HG03565 (cell line): ENCODE results near the gene ZC3H18.

Source experiments
- ATAC-seq: cut with Tn5 transposase; IDR thresholded peaks from one replicate; pipeline ENCODE4 v1.9.1; 2021; ENCODE audit warnings: mild to moderate bottlenecking, moderate library complexity; ENCODE audit not compliant: unreplicated experiment

Gene ZC3H18

DNA sequence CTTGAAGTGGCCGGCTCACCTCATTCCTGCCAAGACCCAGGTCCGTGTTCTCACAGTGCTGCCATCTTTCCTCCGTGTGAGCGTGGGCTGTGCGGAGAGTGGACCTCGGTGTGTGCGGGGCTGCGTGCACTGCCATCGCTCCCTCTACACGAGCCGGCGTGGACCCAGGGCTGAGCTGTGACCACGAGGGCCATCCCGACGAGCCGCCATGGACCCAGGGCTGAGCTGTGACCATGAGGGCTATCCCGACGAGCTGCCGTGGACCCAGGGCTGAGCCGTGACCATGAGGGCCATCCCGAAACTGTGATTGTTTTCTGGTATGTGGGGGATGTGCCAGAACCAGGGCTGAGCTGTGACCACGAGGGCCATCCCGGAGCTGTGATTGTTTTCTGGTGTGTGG, 101.6 kb downstream of the ZC3H18 start:
- ATAC-seq: no peak

- no peak for ATAC-seq
Measured at GRCh38 chr16:88672776-88673175, 102.6 kb downstream of the ZC3H18 start.

GRCh38 chr16:88673716-88674379, 103.6 kb downstream of the ZC3H18 start:
- ATAC-seq: no peak

DNA sequence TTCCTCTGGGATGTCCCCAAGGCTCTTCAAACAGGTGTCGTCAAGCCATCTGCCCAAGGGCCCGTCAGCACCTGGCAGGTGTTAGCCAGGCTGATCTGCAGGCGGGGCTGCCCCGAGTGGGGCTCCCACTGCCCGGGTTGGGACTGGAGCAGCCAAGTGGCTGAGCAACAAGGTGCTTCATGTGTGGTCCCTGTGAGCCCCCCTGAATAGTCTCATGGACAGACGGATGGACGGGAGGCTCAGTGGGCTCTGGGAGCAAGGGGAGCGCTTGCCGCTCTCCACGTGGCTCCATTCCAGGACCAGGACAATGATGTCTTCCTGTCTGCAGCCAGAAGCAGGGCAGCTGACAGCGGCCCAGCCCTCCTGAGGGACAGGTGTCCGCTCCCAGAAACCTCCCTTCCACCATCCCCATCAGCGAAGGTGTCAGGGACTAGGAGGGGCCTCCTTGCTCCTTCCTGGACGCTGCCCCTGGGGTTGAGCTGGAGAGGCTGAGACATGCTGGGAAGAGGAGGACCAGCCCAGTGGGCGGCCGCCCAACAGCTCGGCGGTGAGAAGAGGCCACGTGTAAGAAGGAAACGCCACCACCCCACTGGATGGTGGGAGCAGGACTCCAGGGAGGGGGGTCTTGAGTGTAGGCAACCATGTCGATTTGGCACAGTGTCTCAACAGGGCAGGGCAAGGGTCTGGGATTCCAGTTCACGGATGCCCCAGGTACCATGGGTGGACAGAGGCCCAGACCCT, 106.5 kb downstream of the ZC3H18 start:
- ATAC-seq: no peak

DNA sequence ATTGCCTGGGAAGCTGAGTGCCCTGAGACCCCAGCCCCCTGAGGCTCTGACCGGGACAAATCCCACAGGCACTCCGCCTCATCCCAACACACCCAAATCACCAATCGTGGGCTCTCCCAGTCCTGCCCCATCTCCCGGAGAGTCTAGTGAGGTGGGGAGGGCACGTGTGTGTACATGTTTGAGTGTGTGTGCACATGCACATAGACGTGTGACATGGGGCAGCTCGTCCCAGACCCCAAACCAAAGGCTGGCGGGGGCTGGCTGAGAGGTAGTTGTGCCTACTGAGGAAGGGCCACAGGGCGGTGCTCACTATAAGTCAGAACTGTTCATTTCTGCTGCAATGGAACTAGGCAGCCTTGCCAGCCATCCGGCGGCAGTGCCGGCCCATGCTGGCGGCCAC, 107.5 kb downstream of the ZC3H18 start:
- ATAC-seq: no peak

- no peak for ATAC-seq
Measured at GRCh38 chr16:88678224-88678979, 108.2 kb downstream of the ZC3H18 start.

DNA sequence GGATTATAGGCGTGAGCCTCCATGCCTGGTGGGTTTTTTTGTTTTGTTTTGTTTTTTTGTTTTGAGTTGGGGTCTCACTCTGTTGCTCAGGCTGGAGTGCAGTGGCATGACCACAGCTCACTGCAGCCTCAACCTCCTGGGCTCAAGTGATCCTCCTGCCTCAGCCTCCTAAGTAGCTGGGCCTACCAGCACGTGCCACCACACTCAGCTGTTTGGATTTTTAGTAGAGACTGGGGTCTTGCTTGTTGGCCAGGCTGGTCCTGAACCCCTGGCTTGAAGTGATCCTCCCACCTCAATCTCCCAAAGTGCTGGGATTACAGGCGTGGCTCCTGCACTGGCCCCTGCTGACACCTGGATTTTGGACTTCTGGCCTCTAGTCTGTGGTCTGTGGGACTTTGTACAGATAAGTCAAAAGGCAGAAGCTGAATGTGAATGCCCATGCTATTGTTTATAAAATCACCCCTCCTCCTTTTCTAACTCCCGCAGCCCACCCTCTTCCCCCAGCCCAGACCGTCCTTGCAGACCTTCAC, 110.4 kb downstream of the ZC3H18 start:
- ATAC-seq: no peak

- no peak for ATAC-seq
Measured at GRCh38 chr16:88681084-88681680, 111.0 kb downstream of the ZC3H18 start.
